HG02885 (cell line): ENCODE data around the gene SCP2D1.

ENCODE experiments used
- ATAC-seq: cut with Tn5 transposase; IDR thresholded peaks from one replicate; pipeline ENCODE4 v1.9.1; 2021; ENCODE audit warnings: mild to moderate bottlenecking; ENCODE audit not compliant: unreplicated experiment, poor library complexity

Gene SCP2D1

GRCh38 chr20:18857640-18858039 is 44.1 kb downstream of the SCP2D1 start:
- no peak for ATAC-seq

- ATAC-seq = no peak
Measured at GRCh38 chr20:18858816-18859215, 45.2 kb downstream of the SCP2D1 start.
